PFSK-1 (cell line): Measurements from ENCODE around the gene SRSF8.

Source experiments
- FOXP2 ChIP-seq: optimal IDR thresholded peaks from 2 replicates; pipeline ENCODE3; 2011; ENCODE audit warnings: borderline replicate concordance, control low read depth, inconsistent platforms; ENCODE audit not compliant: insufficient read depth; ENCODE audit errors: extremely low read length, extremely low read depth
- TAF1 ChIP-seq: IDR thresholded peaks from 2 replicates; pipeline ENCODE4 v1.6.1; 2012; ENCODE audit warnings: low read length, control low read depth, borderline replicate concordance; ENCODE audit not compliant: insufficient read depth

GRCh38 chr11:95095858-95096587 lies 29.3 kb downstream of the SRSF8 start:
- no peak for TF ChIP-seq TAF1
- TF ChIP-seq FOXP2, result no peak
